GM21825 (cell line): ENCODE measurements around the gene PSMA6.
A peak's percentile ranks its signal among the peaks of the same experiment; 100 is the strongest.
"Not testable (repeated sequence)": the region's sequence is repeated elsewhere in the genome, so short reads cannot be mapped to it uniquely, and the experiment has no call there.

Experiments used
- ATAC-seq: cut with Tn5 transposase; IDR thresholded peaks from one replicate; pipeline ENCODE4 v1.9.1; 2021; ENCODE audit warnings: mild to moderate bottlenecking, moderate library complexity; ENCODE audit not compliant: unreplicated experiment

PSMA6 gene

GRCh38 chr14:35284506-35284905, 7.7 kb upstream of the PSMA6 start:
- ATAC-seq, result no peak

DNA sequence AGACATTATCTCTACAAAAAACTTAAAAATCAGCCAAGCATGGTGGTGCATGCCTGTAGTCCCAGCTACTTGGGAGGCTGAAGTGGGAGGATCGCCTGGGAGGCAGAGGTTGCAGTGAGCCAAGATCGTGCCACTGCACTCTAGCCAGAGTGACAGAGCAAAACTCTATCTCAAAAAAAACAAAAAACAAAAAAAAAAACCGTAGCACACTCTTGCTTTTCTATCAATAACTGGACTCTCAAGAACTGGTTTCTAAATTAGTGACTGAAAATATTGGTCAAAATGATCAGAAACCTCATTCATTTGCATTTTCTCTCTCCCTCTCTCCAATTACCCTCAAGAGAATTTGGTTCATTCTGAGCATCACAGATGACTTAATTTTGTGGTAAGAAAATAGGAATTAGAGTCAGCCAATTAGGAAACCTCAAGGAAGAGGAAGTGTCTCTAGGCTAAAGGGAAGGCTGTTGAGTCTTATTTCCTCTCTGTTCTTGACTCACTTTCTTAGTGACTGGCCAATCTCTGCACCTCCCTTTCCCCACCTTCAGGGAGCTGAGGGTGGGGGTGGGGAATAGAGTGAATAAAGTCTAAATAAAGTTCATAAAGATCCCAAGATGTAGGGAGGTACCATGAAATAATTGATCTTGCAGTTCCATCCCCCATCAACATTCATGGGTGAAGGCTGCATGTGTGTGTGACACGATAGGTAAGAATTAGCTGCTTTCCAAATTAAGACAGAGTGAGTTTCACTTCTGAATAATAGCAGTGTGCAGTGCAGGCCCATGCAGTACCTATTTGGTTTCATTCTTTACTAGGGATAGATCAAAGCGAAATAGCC, 6.8 kb upstream of the PSMA6 start:
- peak; percentile 63 for ATAC-seq

DNA sequence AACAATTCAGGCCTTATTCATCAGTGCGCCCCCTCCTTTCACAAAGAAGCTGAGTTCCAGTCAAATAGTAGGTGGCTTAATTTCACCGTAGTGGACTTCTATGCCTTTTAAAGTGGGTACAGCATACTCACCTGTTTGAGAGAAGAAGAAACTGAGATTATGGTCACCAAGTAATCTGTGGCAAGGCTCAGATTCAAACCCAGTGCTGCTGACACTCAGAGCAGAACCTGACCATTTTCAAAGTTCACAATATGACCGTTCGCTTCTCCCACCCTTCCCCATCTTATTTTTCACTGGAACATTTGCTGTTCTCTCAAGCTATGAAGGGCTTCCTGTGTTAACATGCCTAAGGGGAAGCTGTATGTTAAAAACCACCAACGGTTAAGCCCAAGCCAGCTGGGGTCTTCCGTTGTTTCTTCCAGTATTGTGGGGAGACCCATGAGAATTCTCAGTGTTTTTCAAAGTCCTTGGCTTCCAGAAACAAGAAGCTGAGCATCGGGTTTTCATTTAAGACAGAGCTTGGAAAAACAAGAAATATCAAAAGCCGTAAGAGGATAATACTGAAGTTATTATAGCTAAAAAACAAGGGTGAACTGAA, 6.1 kb upstream of the PSMA6 start:
- ATAC-seq, result peak; percentile 12

- ATAC-seq, result no peak
Measured at GRCh38 chr14:35286707-35287106, 5.5 kb upstream of the PSMA6 start.

DNA sequence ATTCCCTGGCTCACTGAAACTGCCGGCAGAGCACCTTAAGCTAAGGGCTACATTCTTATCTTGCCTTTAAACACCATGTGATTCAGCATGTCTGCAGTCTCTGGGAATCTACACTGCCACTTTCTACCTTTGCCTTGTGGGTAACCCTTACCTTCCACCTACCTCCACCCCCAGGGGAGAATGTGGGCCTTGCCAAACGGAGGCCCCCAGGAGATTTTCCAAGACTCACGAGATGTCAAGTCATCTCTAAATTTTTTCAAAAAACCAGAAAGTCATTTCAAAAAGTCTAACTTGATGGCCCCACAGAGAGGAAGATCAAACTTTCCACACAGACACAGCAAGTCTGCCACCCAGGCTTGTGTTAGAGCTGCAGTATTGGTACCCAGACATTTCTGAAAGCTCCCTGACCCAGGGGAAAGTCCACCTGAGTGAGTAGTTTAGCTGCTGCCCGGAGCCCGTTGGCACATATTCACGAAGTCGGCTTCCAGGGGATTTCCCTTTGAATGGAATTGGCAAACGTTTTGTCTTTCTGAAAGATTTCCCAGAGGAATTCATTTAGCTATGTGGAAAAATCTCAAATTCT, 4.7 kb upstream of the PSMA6 start:
- ATAC-seq, result no peak

DNA sequence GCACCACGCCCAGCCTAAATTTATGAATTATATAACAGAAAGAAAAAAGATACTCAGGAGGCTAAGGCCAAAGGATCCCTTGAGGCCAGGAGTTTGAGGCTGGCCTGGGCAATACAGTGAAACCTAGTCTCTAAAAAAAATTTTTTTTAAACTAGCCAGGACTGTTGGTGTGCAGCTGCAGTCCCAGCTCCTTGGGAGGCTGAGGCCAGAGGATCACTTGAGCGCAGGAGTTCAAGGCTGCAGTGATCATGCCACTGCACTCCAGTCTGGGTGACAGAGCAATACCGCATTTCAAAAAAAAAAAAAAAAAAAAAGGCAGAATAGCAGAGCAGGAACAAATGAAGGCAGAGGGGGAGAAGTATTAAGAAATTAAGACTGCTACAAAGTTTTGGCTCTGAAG, 2.6 kb upstream of the PSMA6 start:
- ATAC-seq, result no peak

- ATAC-seq, result peak; percentile 3
Measured at GRCh38 chr14:35292770-35293561, 784 bp downstream of the PSMA6 start.

GRCh38 chr14:35295845-35296161, 3.6 kb downstream of the PSMA6 start:
- no peak for ATAC-seq

DNA sequence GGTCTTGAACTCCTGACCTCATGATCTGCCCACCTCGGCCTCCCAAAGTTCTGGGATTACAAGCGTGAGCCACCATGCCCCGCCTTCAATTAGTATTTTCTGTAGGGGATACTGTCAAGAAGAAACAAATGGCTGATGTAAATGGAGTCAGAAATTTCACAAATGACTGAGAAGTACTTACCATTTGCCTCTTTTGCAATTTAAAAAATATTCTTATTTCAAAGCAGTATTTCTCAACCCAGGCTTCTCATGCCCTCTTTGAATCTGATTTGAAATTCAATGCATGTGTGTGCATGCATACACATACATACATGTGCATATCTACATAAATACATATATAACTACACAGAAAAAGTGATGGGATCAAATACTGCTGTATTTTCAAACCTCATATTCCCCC, 4.4 kb downstream of the PSMA6 start:
- no peak for ATAC-seq

GRCh38 chr14:35297706-35298105, 5.5 kb downstream of the PSMA6 start:
- no peak for ATAC-seq

DNA sequence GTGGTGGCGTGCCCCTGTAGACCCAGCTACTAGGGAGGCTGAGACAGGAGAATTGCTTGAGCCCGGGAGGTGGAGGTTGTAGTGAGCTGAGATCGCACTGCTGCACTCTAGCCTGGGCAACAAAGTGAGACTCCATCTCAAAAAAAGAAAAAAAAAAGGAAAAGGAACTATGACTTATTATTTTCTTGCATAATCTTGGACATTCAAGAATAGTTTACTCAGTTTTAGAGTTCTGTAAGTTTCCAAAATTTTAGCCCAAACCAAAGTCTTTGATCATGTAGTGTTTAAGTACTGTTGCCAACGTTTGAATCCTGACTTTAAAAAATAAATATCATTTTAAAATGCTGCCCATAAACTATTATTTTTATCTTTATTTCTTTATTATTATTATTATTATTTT, 6.2 kb downstream of the PSMA6 start:
- no peak for ATAC-seq

DNA sequence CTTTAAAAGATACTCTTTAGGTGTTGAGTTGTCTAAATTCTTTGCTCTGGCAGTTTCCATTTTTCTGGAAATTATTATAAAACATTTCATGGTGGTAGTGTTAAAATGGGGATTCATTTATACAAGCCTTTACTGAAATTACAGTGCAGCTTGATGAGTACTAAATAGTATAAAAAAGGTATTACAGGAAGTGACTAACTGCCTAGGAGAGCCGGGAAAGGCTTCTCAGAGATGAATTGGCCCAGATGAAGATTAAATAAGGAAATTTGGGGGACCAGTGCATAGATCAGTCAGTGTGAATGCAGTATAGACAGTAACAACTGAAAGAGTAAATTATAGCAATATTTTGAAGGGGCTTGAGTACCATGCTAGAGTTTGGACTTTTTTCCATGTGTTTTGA, 7.5 kb downstream of the PSMA6 start:
- ATAC-seq, result no peak

- no peak for ATAC-seq
Measured at GRCh38 chr14:35300228-35300627, 8.0 kb downstream of the PSMA6 start.

DNA sequence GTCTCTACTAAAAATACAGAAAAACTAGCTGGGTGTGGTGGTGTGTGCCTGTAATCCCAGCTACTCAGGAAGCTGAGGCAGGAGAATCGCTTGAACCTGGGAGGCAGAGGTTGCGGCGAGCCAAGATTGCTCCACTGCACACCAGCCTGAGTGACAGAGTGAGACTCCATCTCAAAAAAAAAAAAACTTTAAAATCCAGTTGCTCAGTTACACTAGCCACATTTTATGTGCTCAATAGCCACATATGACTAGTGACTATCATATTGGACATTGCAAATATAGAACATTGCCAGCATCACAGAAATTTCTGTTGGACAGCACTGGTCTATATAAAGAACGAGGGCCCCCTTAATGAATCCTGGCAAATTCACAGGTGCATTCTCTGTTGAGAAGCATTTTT, 9.2 kb downstream of the PSMA6 start:
- ATAC-seq, result not testable (repeated sequence)

GRCh38 chr14:35301735-35302528, 9.8 kb downstream of the PSMA6 start:
- no peak for ATAC-seq

- no peak for ATAC-seq
Measured at GRCh38 chr14:35303149-35303935, 11.2 kb downstream of the PSMA6 start.

DNA sequence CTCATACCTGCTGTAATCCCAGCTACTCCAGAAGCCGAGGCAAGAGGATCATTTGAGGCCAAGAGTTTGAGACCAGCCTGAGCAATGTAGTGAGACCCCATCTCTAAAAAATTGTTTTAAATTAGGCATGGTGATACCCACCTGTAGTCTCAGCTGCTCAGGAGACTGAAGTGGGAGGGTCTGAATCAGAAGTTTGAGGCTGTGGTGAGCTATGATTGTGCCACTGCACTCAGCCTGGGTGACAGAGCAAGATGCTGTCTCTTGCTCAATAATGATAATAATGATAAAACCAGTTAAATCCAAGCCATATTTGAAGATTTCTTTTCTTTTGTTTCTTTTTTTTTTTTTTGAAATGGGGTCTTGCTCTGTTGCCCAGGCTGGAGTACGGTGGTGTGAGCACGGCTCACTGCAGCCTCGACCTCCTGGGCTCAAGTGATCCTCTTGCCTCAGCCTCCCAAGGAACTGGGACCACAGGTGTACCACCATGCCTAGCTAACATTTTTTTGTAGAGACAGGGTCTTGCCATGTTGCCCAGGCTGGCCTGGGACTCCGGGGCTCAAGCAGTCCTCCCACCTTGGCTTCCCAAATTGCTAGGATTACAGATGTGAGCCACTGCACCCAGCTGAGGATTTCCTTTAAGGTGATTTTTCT, 12.8 kb downstream of the PSMA6 start:
- no peak for ATAC-seq

GRCh38 chr14:35305633-35306032, 13.5 kb downstream of the PSMA6 start:
- no peak for ATAC-seq

- no peak for ATAC-seq
Measured at GRCh38 chr14:35306114-35306513, 13.9 kb downstream of the PSMA6 start.

GRCh38 chr14:35317820-35318219, 25.6 kb downstream of the PSMA6 start:
- ATAC-seq, result no peak
